Activated naive CD8-positive, alpha-beta T cell treated with anti-CD3 and anti-CD28 coated beads, Interleukin-2, amount 10 ng/mL, durations not matched to agents 7 days and 5 days (primary cell): ENCODE measurements around the gene CTSO. TPM values are rescaled to one million over a fixed set of nuclear protein-coding genes. Genes with fewer than 3 reads are reported as not detected.
A peak's percentile ranks its signal among the peaks of the same experiment; 100 is the strongest.

Experiments
- ATAC-seq: fragments of 150-1000 bp; cut with Tn5 transposase; one replicate; pipeline ENCODE4 v1.10.0; 2021; ENCODE audit warnings: low read depth, moderate library complexity
- POLR2A ChIA-PET: fragments of 350-600 bp; sonication (Branson Sonifier 250); formaldehyde crosslinking; loops from one replicate; lab custom pipeline; 2021; ENCODE audit warnings: antibody characterized with exemption; lab: Charles Lee
- DNase-seq: peaks from one replicate; pipeline ENCODE4 v3.0.0; 2021
- H3K27ac Mint-ChIP-seq: one replicate; pipeline ENCODE4 v1.8.0; 2022; ENCODE audit warnings: mild to moderate bottlenecking, mixed read lengths
- H3K27me3 Mint-ChIP-seq: one replicate; pipeline ENCODE4 v1.8.0; 2022; ENCODE audit warnings: mild to moderate bottlenecking, moderate library complexity, mixed read lengths
- H3K36me3 Mint-ChIP-seq: one replicate; pipeline ENCODE4 v1.8.0; 2021; ENCODE audit warnings: mild to moderate bottlenecking, mixed read lengths
- H3K4me1 Mint-ChIP-seq: one replicate; pipeline ENCODE4 v1.8.0; 2021; ENCODE audit warnings: mixed read lengths
- H3K4me3 Mint-ChIP-seq: one replicate; pipeline ENCODE4 v1.8.0; 2022; ENCODE audit warnings: mild to moderate bottlenecking, moderate library complexity, mixed read lengths
- H3K9me3 Mint-ChIP-seq: one replicate; pipeline ENCODE4 v1.8.0; 2021; ENCODE audit warnings: mixed read lengths
- total RNA-seq, 2 experiments: library from RNA; stranded (reverse); gene quantifications; one replicate each; pipeline ENCODE4 v1.2.3, GENCODE V29; 2021

Gene CTSO
- total RNA-seq, 2 experiments from 2014 or later = 7.6 to 8.3 TPM

DNA sequence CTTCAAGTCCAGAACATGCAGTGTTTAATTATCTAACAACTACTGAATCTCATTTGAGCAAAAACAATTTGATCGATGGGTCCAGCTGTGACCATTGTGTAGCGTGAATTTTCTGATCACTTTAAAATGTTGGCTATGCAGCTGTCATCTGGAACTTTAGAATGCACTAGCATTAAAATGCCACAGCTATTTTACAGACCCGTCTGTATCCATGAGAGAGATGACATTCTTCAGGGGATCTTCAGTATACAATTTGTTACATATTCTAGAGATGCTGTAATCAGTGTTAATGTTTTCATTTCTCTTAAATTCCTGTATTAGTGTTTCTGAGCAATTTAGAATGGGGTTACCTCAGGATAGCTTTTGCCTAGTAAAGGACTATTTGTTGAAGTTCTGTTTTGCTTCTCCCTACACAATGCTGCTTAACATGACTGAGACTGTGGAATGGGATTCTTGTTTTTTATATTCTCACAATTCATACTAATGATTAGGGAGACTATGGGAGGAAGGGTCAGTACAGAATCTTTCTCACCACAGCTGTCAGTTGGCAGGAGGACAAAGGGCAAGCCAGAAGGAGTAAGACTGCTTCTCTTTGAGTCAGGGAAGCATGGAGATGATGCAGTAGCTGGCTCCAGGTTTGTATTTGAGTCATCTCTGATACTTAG, 13.2 kb upstream of the CTSO start:
- DNase-seq (no peak), ATAC-seq (no peak)
- H3K9me3 Mint-ChIP-seq = no peaks in the 10 kb centered on the region
- H3K36me3 Mint-ChIP-seq = no peaks in the 10 kb centered on the region
- POLR2A ChIA-PET = no interaction called here
- peaks cover 4% of the 10 kb centered on the region for H3K4me1 Mint-ChIP-seq
- H3K27ac Mint-ChIP-seq = no peak overlapping the region
- H3K27me3 Mint-ChIP-seq = peaks cover 9% of the 10 kb centered on the region
- no peak overlapping the region for H3K4me3 Mint-ChIP-seq

DNA sequence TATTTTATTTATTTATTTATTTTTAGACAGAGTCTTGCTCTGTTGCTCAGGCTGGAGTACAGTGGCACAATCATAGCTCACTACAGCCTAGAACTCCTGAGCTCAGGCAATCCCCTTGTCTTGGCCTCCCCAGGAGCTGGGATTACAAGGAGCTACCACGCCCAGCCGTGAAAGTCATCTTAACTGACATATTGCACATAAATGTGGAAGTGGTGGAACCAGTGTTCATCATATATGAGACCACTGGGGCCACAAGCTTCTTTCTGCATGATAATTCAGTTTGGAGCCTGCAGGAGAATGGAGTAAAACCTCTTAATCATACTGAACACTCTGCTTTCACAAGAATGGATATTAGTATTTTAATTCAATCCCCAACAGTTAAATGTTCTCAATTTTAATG, 12.5 kb upstream of the CTSO start:
- Mint-ChIP-seq H3K36me3 (no peaks in the 10 kb centered on the region), H3K27ac (no peak overlapping the region), H3K9me3 (no peaks in the 10 kb centered on the region), H3K4me1 (peaks cover 4% of the 10 kb centered on the region), H3K4me3 (no peak overlapping the region), H3K27me3 (peaks cover 9% of the 10 kb centered on the region)
- POLR2A ChIA-PET = no interaction called here
- no peak for DNase-seq
- no peak for ATAC-seq

GRCh38 chr4:155964016-155964891, 10.6 kb upstream of the CTSO start:
- ATAC-seq = no peak
- no peaks in the 10 kb centered on the region for H3K9me3 Mint-ChIP-seq
- no peak for DNase-seq
- no peak overlapping the region for H3K27ac Mint-ChIP-seq
- peaks cover 4% of the 10 kb centered on the region for H3K4me1 Mint-ChIP-seq
- peaks cover 9% of the 10 kb centered on the region for H3K27me3 Mint-ChIP-seq
- POLR2A ChIA-PET = no interaction called here
- H3K4me3 Mint-ChIP-seq = no peak overlapping the region
- H3K36me3 Mint-ChIP-seq = no peaks in the 10 kb centered on the region

DNA sequence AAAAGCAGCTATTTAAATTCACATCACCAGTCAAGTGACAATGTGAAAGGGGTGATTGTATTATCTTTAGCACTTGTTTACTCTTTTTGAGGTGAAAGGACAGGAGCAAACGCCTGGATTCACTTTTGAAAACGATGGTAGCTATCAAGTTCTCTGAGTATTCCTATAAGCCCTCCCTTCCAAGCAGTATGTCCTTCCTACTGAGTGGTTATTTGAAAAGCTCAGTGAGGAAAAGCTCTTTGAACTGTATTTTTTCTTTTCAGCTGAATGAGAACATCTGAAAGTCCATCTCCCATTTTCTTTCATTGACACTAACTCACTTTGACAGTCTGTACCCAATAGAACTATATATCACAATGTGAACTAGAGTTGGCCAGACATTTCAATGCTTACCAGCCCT, 9.1 kb upstream of the CTSO start:
- H3K9me3 Mint-ChIP-seq = no peaks in the 10 kb centered on the region
- POLR2A ChIA-PET = no interaction called here
- peaks cover 4% of the 10 kb centered on the region for H3K4me1 Mint-ChIP-seq
- H3K27me3 Mint-ChIP-seq = peaks cover 5% of the 10 kb centered on the region
- no peak overlapping the region for H3K27ac Mint-ChIP-seq
- DNase-seq (no peak), ATAC-seq (no peak)
- H3K36me3 Mint-ChIP-seq = no peaks in the 10 kb centered on the region
- H3K4me3 Mint-ChIP-seq = no peak overlapping the region

- Mint-ChIP-seq H3K4me1 (peaks cover 4% of the 10 kb centered on the region), H3K36me3 (no peaks in the 10 kb centered on the region), H3K27ac (no peak overlapping the region), H3K4me3 (no peak overlapping the region), H3K9me3 (no peaks in the 10 kb centered on the region), H3K27me3 (peaks cover 4% of the 10 kb centered on the region)
- no peak for DNase-seq
- POLR2A ChIA-PET = no interaction called here
- no peak for ATAC-seq
Measured at GRCh38 chr4:155961575-155961974, 7.9 kb upstream of the CTSO start.

DNA sequence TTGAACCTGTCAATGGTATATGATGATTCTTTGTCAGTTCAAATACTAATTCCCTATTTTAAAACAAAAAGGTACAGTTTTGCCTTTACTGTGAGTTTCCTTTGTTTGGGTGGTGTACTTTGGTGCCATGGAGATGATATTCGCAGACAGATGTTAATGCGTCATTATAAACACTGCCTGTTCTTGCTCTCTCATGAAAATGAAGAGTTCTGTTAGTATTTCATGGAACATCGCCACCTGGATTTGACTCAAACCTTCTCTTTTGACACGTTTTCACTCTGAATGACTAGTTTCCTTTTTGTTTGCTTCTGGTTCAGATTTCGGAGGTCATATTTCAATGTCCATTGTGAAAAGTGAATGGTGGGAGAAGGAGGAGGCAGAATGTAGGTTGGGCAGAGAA, 6.9 kb upstream of the CTSO start:
- no peaks in the 10 kb centered on the region for H3K36me3 Mint-ChIP-seq
- H3K27me3 Mint-ChIP-seq = peaks cover 8% of the 10 kb centered on the region
- POLR2A ChIA-PET = no interaction called here
- H3K27ac Mint-ChIP-seq = no peak overlapping the region
- DNase-seq (no peak), ATAC-seq (no peak)
- H3K4me1 Mint-ChIP-seq = peaks cover 4% of the 10 kb centered on the region
- H3K9me3 Mint-ChIP-seq = no peaks in the 10 kb centered on the region
- H3K4me3 Mint-ChIP-seq = no peak overlapping the region

DNA sequence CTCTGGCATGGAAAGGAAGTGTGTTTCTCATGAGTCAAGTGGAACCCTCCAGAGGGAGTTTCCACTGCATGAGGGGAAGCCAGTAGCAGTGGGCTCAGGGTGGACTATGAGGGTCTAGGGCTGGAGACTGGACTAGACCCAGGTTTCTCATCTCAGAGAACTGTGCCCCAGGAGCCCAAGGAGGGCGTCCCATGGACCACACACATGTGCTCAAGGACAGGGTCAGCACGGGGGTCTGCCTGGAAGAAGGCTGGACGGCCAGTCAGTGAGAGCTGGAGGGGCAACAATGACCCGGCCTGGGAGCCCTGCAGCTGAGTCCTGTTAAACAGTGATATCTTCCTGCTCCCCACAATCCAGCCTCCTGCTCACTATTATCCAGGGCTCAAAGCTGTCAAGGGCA, 5.8 kb upstream of the CTSO start:
- Mint-ChIP-seq H3K27me3 (peaks cover 5% of the 10 kb centered on the region), H3K4me3 (no peak overlapping the region), H3K4me1 (peaks cover 4% of the 10 kb centered on the region), H3K27ac (no peak overlapping the region), H3K36me3 (no peaks in the 10 kb centered on the region), H3K9me3 (no peaks in the 10 kb centered on the region)
- ATAC-seq (no peak), DNase-seq (no peak)
- POLR2A ChIA-PET = no interaction called here

DNA sequence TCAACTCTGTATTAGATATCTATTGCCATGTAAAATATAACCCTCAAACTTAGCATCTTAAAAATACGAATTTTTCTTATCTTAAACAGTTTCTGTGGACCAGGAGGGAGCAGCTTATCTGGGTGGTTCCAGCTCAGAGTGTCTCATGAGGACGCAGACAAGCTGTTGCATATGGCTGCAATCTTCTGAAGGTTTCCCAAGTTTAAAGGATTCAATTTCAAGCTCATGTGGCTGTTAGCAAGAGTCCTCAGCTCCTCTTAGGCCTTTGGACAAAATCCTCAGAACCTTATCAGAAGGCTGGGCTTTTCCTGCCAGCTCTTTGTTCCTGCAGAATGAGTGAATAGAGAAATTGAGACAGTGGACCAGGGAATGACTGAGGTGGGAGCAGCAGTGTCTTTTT, 2.8 kb upstream of the CTSO start:
- no peak overlapping the region for H3K4me3 Mint-ChIP-seq
- peaks cover 5% of the 10 kb centered on the region for H3K27me3 Mint-ChIP-seq
- POLR2A ChIA-PET = no interaction called here
- DNase-seq (no peak), ATAC-seq (no peak)
- peaks cover 4% of the 10 kb centered on the region for H3K4me1 Mint-ChIP-seq
- no peaks in the 10 kb centered on the region for H3K9me3 Mint-ChIP-seq
- H3K36me3 Mint-ChIP-seq = no peaks in the 10 kb centered on the region
- H3K27ac Mint-ChIP-seq = no peak overlapping the region

DNA sequence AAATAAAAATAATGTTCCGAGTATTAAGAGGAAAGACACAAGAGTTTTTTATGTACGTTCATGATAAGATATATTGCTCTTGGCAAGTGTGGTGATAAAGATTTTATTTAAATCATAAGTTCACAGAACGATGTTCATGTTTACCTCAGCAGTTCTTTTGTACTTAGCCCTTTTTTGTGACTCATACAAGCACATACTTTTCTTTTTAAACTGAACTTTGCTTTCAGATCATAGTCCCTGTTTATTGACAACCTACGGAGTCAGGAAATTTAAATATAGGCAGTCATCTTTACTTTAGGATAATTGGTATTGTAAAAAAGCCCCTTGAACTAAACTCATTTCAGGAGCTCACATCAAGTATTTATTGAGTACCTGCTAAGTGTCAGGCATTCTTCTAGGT, 1.3 kb upstream of the CTSO start:
- Mint-ChIP-seq H3K9me3 (no peaks in the 10 kb centered on the region), H3K4me3 (no peak overlapping the region), H3K27me3 (peaks cover 5% of the 10 kb centered on the region), H3K4me1 (peaks cover 4% of the 10 kb centered on the region), H3K27ac (no peak overlapping the region), H3K36me3 (no peaks in the 10 kb centered on the region)
- ATAC-seq = no peak
- no peak for DNase-seq
- POLR2A ChIA-PET = no interaction called here

GRCh38 chr4:155954118-155954685, 536 bp upstream of the CTSO start:
- Mint-ChIP-seq H3K27ac (peak overlapping the region; percentile 100), H3K9me3 (no peaks in the 10 kb centered on the region), H3K27me3 (peaks cover 5% of the 10 kb centered on the region), H3K4me1 (peaks cover 4% of the 10 kb centered on the region), H3K4me3 (peak overlapping the region; percentile 98), H3K36me3 (no peaks in the 10 kb centered on the region)
- ATAC-seq (peak; percentile 5), DNase-seq (peak; percentile 22)
- POLR2A ChIA-PET = interaction anchor here (1.3 to 1.6 kb wide), 2 partner anchors 144 to 158 kb away, joined by 3 to 21 read pairs; no protein-coding TSS in a partner anchor

- Mint-ChIP-seq H3K9me3 (no peaks in the 10 kb centered on the region), H3K4me1 (peaks cover 8% of the 10 kb centered on the region), H3K27ac (no peak overlapping the region), H3K4me3 (no peak overlapping the region), H3K36me3 (no peaks in the 10 kb centered on the region), H3K27me3 (peaks cover 5% of the 10 kb centered on the region)
- POLR2A ChIA-PET = interaction anchor here (0.9 to 1.6 kb wide), 2 partner anchors 142 to 576 kb away, joined by 3 to 21 read pairs; partner anchors contain the start of gene MAP9
- ATAC-seq (no peak), DNase-seq (no peak)
Measured at GRCh38 chr4:155952501-155952901, 1.2 kb downstream of the CTSO start.

DNA sequence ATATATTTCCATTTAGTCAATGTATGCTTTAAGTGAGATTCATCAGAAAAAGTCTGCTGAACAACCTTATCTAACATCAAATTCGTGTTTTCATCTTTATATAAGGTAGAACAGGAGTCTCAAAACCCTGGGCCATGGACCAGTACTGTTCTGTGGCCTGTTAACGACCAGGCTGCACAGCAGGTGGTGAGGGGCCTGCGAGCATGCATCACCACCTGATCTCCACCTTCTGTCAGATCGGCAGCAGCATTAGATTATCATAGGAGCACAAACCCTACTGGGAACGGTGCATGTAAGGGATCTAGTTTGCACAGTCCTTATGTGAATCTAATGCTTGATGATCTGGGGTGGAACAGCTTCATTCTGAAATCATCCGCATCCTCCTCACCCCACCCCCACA, 3.2 kb downstream of the CTSO start:
- Mint-ChIP-seq H3K27ac (no peak overlapping the region), H3K4me1 (peaks cover 8% of the 10 kb centered on the region), H3K36me3 (no peaks in the 10 kb centered on the region), H3K27me3 (no peaks in the 10 kb centered on the region), H3K4me3 (no peak overlapping the region), H3K9me3 (no peaks in the 10 kb centered on the region)
- POLR2A ChIA-PET = no interaction called here
- ATAC-seq (no peak), DNase-seq (no peak)

GRCh38 chr4:155948541-155948940, 5.1 kb downstream of the CTSO start:
- Mint-ChIP-seq H3K9me3 (no peaks in the 10 kb centered on the region), H3K4me3 (no peak overlapping the region), H3K27ac (no peak overlapping the region), H3K27me3 (no peaks in the 10 kb centered on the region), H3K36me3 (no peaks in the 10 kb centered on the region), H3K4me1 (peaks cover 6% of the 10 kb centered on the region)
- POLR2A ChIA-PET = no interaction called here
- DNase-seq = no peak
- no peak for ATAC-seq
